HCT116 (cell line): ENCODE data around the gene SPSB4.

ENCODE experiments used
- CTCF ChIP-seq, 3 experiments: fragments of 200-600 bp in 1 of 3; sonication (generic) in 1 of 3; IDR thresholded peaks in 2 of 3; conservative IDR thresholded peaks in 1 of 3; 2 replicates each; pipeline ENCODE4 v1.5.1; 2012 to 2017; ENCODE audit warnings: low read depth in 2 of 3, low read length in 2 of 3, antibody characterized with exemption in 1 of 3, borderline replicate concordance in 1 of 3, control low read depth in 1 of 3, mild to moderate bottlenecking in 1 of 3, mixed read lengths in 1 of 3, mixed run types in 1 of 3, moderate library complexity in 1 of 3; ENCODE audit not compliant: insufficient read depth in 1 of 3
- EZH2 ChIP-seq: fragments of 200-600 bp; sonication (generic); IDR thresholded peaks from 2 replicates; pipeline ENCODE4 v1.6.1; 2017; ENCODE audit warnings: antibody characterized with exemption, mixed run types
- EZH2phosphoT487 ChIP-seq: fragments of 200-600 bp; IDR thresholded peaks from 2 replicates; pipeline ENCODE4 v1.6.1; 2018; ENCODE audit warnings: antibody characterized with exemption, borderline replicate concordance
- MAX ChIP-seq: IDR thresholded peaks from 2 replicates; pipeline ENCODE4 v1.6.1; 2012
- POLR2A ChIP-seq: IDR thresholded peaks from 2 replicates; pipeline ENCODE4 v1.7.0; 2011; ENCODE audit warnings: borderline replicate concordance; ENCODE audit not compliant: insufficient read depth, insufficient read length; ENCODE audit errors: extremely low read depth
- POLR2AphosphoS5 ChIP-seq: IDR thresholded peaks from 2 replicates; pipeline ENCODE4 v1.6.1; 2011; ENCODE audit warnings: mild to moderate bottlenecking, low read depth, low read length, moderate library complexity
- REST ChIP-seq: IDR thresholded peaks from 2 replicates; pipeline ENCODE4 v1.6.1; 2012; ENCODE audit warnings: low read depth
- SIN3A ChIP-seq: IDR thresholded peaks from 2 replicates; pipeline ENCODE4 v1.6.1; 2012; ENCODE audit warnings: low read depth
- SP1 ChIP-seq: IDR thresholded peaks from 2 replicates; pipeline ENCODE4 v1.6.1; 2012; ENCODE audit warnings: low read depth
- YY1 ChIP-seq: IDR thresholded peaks from 2 replicates; pipeline ENCODE4 v1.6.1; 2011; ENCODE audit warnings: low read length, low read depth, moderate library complexity, mild to moderate bottlenecking; ENCODE audit not compliant: insufficient replicate concordance; ENCODE audit errors: extremely low read depth

GRCh38 chr3:141103503-141103902 lies 52.4 kb downstream of the SPSB4 start:
- no peak for TF ChIP-seq CTCF (IDR thresholded peaks at IDR 0.05 in 2 of 3, conservative IDR thresholded peaks at IDR 0.05 in 1 of 3; ENCODE audit: borderline replicate concordance in 1 of 3, insufficient read depth in 1 of 3, low read depth in 2 of 3, low read length in 2 of 3)
- TF ChIP-seq REST, result no peak
- TF ChIP-seq POLR2AphosphoS5, result no peak
- no peak for TF ChIP-seq POLR2A
- no peak for TF ChIP-seq MAX
- no peak for TF ChIP-seq EZH2
- TF ChIP-seq EZH2phosphoT487, result no peak
- no peak for TF ChIP-seq SP1
- no peak for TF ChIP-seq SIN3A
- no peak for TF ChIP-seq YY1
